ENCODE data around the gene RAD51.
A peak's percentile ranks its signal among the peaks of the same experiment; 100 is the strongest.
"Not testable (repeated sequence)": the region's sequence is repeated elsewhere in the genome, so short reads cannot be mapped to it uniquely, and the experiment has no call there.

RAD51 gene

DNA sequence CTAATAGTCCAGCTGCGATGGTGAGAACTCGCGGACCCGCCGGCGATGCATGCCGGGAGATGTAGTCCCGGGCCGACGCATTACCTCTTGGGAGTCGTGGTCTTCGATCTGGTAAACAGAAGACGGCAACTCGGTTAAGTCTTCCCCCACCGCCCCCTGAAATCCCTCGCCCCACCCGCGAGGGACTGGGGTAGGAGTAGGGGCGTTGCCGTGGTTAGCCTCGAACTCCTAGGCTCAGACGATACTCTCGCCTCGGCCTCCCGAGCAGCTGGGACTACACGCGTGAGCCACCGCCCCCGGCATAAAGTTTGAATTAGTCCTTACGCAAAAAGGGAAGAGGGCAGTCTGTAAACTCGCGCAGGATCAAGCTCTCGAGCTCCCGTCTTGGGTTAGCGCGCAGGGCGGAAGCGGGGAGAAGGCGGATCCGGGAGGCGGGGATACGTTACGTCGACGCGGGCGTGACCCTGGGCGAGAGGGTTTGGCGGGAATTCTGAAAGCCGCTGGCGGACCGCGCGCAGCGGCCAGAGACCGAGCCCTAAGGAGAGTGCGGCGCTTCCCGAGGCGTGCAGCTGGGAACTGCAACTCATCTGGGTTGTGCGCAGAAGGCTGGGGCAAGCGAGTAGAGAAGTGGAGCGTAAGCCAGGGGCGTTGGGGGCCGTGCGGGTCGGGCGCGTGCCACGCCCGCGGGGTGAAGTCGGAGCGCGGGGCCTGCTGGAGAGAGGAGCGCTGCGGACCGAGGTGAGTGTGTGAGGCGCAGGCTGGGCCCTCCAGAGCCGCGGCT lies at the start of gene RAD51:
Gene RAD51, plus strand, starts transcription at position 487 of the 781 bp plus-strand sequence. CDS start 3,585 bp downstream, outside the sequence.
- peak; percentile 86 for DNase-seq (ENCODE audit: low read depth)

GRCh38 chr15:40647523-40647922 lies 47.5 kb upstream of the RAD51 start:
- DNase-seq (ENCODE audit: low read depth) = no peak

DNA sequence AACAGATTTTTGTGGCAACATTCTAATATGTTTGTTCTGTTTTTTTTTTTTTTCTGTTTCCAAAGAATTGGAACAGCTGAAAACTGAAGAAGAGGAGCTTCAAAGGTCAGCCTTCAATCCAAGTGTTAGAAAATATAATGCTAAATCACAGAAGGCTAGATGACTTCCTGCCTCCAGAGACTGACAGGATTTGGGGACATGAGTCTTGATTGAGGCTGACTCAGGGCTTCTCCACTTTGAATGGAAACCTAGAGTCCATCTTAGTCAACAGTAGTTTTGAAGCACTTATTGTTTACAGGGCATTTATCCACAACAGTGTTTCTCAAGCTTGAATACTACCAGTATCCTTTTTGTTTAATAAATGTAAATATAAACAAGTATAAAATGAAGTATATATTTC lies 44.5 kb upstream of the RAD51 start:
- DNase-seq (ENCODE audit: low read depth) = no peak

GRCh38 chr15:40660686-40661085 lies 34.3 kb upstream of the RAD51 start:
- DNase-seq (ENCODE audit: low read depth) = no peak

DNA sequence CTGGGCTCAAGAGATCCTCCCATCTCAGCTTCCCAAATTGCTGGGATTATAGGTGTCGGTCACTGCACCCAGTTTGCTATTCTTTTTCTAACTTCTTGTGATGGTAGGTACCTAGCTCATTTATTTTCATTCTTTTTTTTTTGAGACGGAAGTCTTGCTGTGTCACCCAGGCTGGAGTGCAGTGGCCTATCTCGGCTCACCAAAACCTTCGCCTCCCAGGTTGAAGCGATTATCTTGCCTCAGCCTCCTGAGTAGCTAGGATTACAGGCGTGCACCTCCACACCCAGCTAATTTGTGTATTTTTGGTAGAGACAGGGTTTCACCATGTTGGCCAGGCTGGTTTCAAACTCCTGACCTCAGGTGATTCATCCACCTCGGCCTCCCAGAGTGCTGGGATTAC lies 30.1 kb upstream of the RAD51 start:
- no peak for DNase-seq (ENCODE audit: low read depth)

GRCh38 chr15:40676290-40676689 lies 18.7 kb upstream of the RAD51 start:
- DNase-seq (ENCODE audit: low read depth) = not testable (repeated sequence)

DNA sequence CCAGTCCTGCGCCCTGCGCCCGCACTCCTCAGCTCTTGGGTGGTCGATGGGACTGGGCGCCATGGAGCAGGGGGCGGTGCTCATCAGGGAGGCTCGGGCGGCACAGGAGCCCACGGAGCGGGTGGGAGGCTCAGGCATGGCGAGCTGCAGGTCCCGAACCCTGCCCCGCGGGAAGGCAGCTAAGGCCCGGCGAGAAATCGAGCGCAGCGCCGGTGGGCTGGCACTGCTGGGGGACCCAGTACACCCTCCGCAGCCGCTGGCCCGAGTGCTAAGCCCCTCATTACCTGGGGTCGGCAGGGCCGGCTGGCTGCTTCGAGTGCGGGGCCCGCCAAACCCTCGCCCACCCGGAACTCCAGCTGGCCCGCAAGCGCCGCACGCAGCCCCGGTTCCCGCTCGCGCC lies 18.1 kb upstream of the RAD51 start:
- not testable (repeated sequence) for DNase-seq (ENCODE audit: low read depth)

DNA sequence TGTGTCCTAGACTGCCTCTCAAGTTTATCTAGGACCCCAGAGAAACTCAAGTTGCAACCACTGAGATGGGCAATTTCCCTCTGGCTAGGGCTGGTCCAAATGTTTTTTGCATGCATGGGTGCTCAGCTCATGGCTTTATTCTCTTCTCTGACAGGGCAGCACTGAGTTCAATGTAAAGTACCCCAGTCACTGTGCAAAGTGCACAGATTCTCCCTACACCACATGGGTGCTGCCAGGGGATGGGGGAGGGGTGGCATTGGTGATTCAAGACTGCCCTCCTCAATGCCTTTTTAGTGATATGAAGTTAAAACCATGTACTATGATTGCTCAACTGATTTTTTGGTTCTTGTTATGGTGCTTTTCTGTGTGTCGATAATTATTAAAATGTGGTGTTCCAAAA lies 14.8 kb upstream of the RAD51 start:
- DNase-seq (ENCODE audit: low read depth) = no peak

- DNase-seq (ENCODE audit: low read depth) = not testable (repeated sequence)
These were observed 14.0 kb upstream of the RAD51 start for GRCh38 chr15:40680959-40681358.

GRCh38 chr15:40684381-40684780 lies 10.6 kb upstream of the RAD51 start:
- DNase-seq (ENCODE audit: low read depth) = no peak

DNA sequence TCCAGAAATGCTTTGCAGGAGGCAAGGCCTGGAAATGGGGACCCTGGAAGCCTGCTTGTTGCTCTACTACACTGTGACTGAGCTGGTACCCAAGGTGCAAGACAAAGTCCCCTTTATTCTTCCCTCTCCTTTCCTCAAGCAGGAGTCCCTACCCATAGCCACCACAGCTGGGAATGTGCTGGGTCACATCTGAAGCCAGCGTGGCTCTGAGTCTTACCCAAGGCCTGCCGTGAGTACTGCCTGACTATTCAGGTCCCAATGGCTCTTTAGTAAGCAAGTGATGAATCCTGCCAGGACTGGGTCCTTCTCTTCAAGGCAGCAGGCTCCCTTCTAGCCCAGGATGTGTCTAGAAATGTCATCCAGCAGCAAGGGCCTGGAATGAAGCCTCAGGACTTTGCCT lies 9.6 kb upstream of the RAD51 start:
- DNase-seq (ENCODE audit: low read depth) = no peak

DNA sequence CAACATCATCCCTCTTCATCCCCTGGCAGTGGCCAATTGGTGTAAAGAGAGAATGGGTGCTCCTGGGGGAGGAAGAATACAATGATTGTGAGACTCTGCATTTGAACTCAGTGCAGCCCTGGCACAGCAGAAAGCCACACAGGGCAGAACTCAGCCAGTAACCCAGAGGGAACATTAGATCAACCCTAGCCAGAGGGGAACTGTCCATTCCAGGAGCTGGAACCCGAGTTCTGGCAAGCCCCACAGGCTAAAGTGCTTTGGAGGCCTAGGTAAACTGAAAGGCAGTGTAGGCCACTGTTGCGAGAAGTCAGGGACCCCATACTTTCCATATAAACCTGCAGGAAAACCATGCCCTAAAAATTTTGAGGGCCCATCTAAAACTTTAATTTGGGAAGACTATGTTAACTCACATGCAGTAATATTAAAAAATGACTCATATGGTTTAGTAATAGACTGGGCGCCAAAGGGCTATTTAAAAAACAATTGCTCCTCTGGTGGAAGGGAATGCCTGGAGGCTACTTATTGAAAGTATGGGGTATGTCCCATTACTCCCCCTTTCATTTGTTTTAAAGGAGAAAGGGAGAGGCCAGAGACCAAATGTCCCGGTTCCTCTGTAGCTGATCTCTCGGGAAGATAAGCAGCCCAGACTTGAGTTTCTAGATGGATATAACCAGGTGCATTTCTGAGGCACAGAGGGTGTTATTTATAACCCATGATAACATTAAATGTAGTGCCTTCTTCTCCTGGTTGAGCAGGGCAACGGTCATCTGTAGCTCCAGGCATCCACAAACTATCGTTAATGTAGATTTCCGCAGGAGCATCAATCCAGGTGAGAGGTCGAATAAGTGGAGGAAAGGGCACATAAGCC lies 5.8 kb upstream of the RAD51 start:
- DNase-seq (ENCODE audit: low read depth) = no peak

- DNase-seq (ENCODE audit: low read depth) = no peak
These were observed 3.2 kb upstream of the RAD51 start for GRCh38 chr15:40691737-40692136.

- no peak for DNase-seq (ENCODE audit: low read depth)
These were observed 878 bp upstream of the RAD51 start for GRCh38 chr15:40693904-40694687.

GRCh38 chr15:40695469-40695890 lies 506 bp downstream of the RAD51 start:
- no peak for DNase-seq (ENCODE audit: low read depth)

- no peak for DNase-seq (ENCODE audit: low read depth)
These were observed 1.3 kb downstream of the RAD51 start for GRCh38 chr15:40696228-40696627.

GRCh38 chr15:40697916-40698315 lies 2.9 kb downstream of the RAD51 start:
- DNase-seq (ENCODE audit: low read depth) = no peak

DNA sequence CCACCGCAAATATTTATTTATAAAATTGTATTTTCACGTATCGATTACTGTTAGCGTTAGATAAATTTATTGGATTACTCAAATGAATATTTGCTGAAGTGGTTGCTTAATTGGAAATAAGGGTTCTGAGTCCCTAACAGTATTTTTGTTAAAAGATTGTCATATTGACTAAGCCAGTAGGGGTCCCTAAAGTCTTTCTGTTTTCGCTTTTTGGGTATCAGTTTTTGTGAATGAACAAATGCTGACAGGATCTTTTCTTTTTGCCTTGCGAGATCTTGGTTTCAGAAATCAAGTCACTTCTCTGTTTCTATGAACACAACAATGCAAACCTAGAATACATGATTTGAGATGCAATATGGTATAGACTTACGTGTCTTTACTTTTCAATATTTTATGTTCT lies 7.1 kb downstream of the RAD51 start:
- DNase-seq (ENCODE audit: low read depth) = no peak

GRCh38 chr15:40706121-40706520 lies 11.1 kb downstream of the RAD51 start:
- no peak for DNase-seq (ENCODE audit: low read depth)

- no peak for DNase-seq (ENCODE audit: low read depth)
These were observed 19.2 kb downstream of the RAD51 start for GRCh38 chr15:40714144-40714543.

GRCh38 chr15:40716165-40716564 lies 21.2 kb downstream of the RAD51 start:
- DNase-seq (ENCODE audit: low read depth) = no peak

DNA sequence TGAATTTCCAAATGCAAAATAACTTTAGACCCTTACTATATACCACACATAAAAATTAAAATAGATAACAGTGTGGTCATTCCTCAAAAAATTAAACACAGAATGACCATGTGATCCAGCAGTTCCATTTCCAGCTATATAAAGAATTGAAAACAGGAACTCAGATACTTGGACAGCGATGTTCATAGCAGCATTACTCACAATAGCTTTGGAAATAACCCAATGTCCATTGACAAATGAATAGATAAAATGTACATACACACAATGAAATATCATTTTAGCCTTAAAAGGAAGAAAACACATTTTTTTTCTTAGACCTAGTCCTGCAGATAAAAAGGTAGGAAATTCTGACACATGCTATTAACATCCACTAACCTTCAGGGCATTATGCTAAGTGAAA lies 26.7 kb downstream of the RAD51 start:
- no peak for DNase-seq (ENCODE audit: low read depth)

All from T-helper 22 cell (primary cell).